PFSK-1 (cell line): ENCODE measurements around the gene TAF5L.

Experiments used
- FOXP2 ChIP-seq: optimal IDR thresholded peaks from 2 replicates; pipeline ENCODE3; 2011; ENCODE audit warnings: borderline replicate concordance, control low read depth, inconsistent platforms; ENCODE audit not compliant: insufficient read depth; ENCODE audit errors: extremely low read length, extremely low read depth
- POLR2AphosphoS5 ChIP-seq: IDR thresholded peaks from 2 replicates; pipeline ENCODE4 v1.6.1; 2012; ENCODE audit warnings: low read depth, mild to moderate bottlenecking, control low read depth, low read length, moderate library complexity
- REST ChIP-seq, 2 experiments: IDR thresholded peaks; 2 replicates each; pipeline versions ENCODE4 v1.6.1 to v1.8.0; 2011 to 2012; ENCODE audit warnings: low read depth in 2 of 2, low read length in 2 of 2, control low read depth in 1 of 2, inconsistent platforms in 1 of 2, mild to moderate bottlenecking in 1 of 2, moderate library complexity in 1 of 2; ENCODE audit not compliant: insufficient read depth in 1 of 2
- SIN3A ChIP-seq: IDR thresholded peaks from 2 replicates; pipeline ENCODE4 v1.6.1; 2012; ENCODE audit warnings: mild to moderate bottlenecking, low read length, moderate library complexity, borderline replicate concordance; ENCODE audit not compliant: insufficient read depth
- TAF1 ChIP-seq: IDR thresholded peaks from 2 replicates; pipeline ENCODE4 v1.6.1; 2012; ENCODE audit warnings: low read length, control low read depth, borderline replicate concordance; ENCODE audit not compliant: insufficient read depth

- TF ChIP-seq TAF1 (peak; percentile 38; the same call in 1 of the 2 replicates), REST (IDR thresholded peaks at IDR 0.05; ENCODE audit: insufficient read depth in 1 of 2, low read depth in 2 of 2, low read length in 2 of 2) (no peak), SIN3A (peak; percentile 81; the same call in 1 of the 2 replicates), POLR2AphosphoS5 (no peak), FOXP2 (peak; percentile 28)
Measured at GRCh38 chr1:229625071-229625914, 629 bp downstream of the TAF5L start.
